ENCODE results near the gene ARID1A.
"Not testable (repeated sequence)": the region's sequence is repeated elsewhere in the genome, so short reads cannot be mapped to it uniquely, and the experiment has no call there.

Gene ARID1A

DNA sequence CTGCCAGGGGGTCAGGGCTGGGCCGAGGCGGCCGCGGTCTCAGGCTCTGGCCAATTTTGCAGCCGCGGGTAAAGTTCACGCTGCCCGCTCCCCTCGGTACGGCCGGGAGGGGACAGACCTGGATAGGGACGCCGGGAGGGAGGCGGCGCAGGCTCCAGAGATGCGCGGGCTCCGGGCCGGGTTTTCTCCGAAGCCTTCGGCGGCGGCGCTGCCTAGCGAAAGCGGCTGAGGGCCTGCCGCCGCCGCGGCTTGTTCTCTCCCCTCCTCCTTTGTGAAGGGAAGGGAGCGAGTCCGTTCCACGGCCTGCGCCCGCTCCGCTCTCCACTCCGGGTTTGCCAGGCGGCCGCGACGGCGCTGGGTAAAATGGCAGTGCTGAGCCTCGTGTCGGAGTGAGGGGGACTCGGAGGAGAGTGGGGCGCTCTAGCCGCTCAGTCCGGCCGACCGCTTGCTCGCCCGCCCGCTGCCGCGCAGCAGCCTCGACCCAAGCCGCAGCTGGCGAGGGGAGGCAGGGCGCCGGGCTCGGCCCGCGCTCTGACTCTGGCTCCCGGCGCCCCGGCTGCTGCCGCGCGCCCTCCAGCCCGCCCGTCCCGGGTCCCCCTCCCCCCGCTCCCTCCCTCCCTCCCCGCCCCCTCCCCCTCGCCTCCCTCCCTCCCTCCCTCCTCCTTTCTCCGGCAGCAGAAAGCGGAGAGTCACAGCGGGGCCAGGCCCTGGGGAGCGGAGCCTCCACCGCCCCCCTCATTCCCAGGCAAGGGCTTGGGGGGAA lies at the start of gene ARID1A:
ARID1A (plus strand) TSS at position 660 of the 763 bp plus-strand sequence. CDS start 389 bp downstream, outside the sequence.
- Histone ChIP-seq H3K4me1 (peaks cover 15% of the 10 kb centered on the region), H2AFZ (peak within 1 kb of the TSS; percentile 86), H3K4me2 (ENCODE audit: low read length) (peak within 1 kb of the TSS; percentile 81), H3K27ac (peak within 1 kb of the TSS; percentile 94), H3K9me3 (ENCODE audit: control insufficient read depth, low read length) (no peaks in the 10 kb centered on the region), H3K79me2 (peaks cover 4% of the 10 kb centered on the region), H3K9ac (peak within 1 kb of the TSS; percentile 72), H3K27me3 (ENCODE audit: control insufficient read depth, insufficient read depth, low read length) (no peaks in the 10 kb centered on the region), H3K4me3 (ENCODE audit: low read depth, low read length) (peak within 1 kb of the TSS; percentile 69), H3K36me3 (ENCODE audit: control insufficient read depth, insufficient read depth, low read length) (no peaks in the 10 kb centered on the region)
- no peak for TF ChIP-seq CTCF (IDR thresholded peaks at IDR 0.05)

GRCh38 chr1:26664802-26665201 lies 31.0 kb upstream of the ARID1A start:
- no peak overlapping the region for H3K4me3 ChIP-seq (ENCODE audit: low read depth, low read length)
- H3K27ac ChIP-seq: no peak overlapping the region
- H3K36me3 ChIP-seq (ENCODE audit: control insufficient read depth, insufficient read depth, low read length): no peaks in the 10 kb centered on the region
- H2AFZ ChIP-seq: no peak overlapping the region
- TF ChIP-seq CTCF (IDR thresholded peaks at IDR 0.05): no peak
- H3K4me1 ChIP-seq: no peaks in the 10 kb centered on the region
- H3K9ac ChIP-seq: no peak overlapping the region
- H3K4me2 ChIP-seq (ENCODE audit: low read length): no peak overlapping the region
- no peaks in the 10 kb centered on the region for H3K27me3 ChIP-seq (ENCODE audit: control insufficient read depth, insufficient read depth, low read length)
- H3K9me3 ChIP-seq (ENCODE audit: control insufficient read depth, low read length): no peaks in the 10 kb centered on the region
- H3K79me2 ChIP-seq: no peaks in the 10 kb centered on the region

- no peak overlapping the region for H3K9ac ChIP-seq
- TF ChIP-seq CTCF (IDR thresholded peaks at IDR 0.05): no peak
- H3K79me2 ChIP-seq: no peaks in the 10 kb centered on the region
- H3K9me3 ChIP-seq (ENCODE audit: control insufficient read depth, low read length): no peaks in the 10 kb centered on the region
- no peaks in the 10 kb centered on the region for H3K27me3 ChIP-seq (ENCODE audit: control insufficient read depth, insufficient read depth, low read length)
- H3K4me2 ChIP-seq (ENCODE audit: low read length): no peak overlapping the region
- H3K27ac ChIP-seq: no peak overlapping the region
- H3K4me3 ChIP-seq (ENCODE audit: low read depth, low read length): no peak overlapping the region
- no peak overlapping the region for H2AFZ ChIP-seq
- H3K36me3 ChIP-seq (ENCODE audit: control insufficient read depth, insufficient read depth, low read length): no peaks in the 10 kb centered on the region
- no peaks in the 10 kb centered on the region for H3K4me1 ChIP-seq
Measured at GRCh38 chr1:26666855-26667254, 29.0 kb upstream of the ARID1A start.

- H3K27me3 ChIP-seq (ENCODE audit: control insufficient read depth, insufficient read depth, low read length); H3K9me3 ChIP-seq (ENCODE audit: control insufficient read depth, low read length); H3K4me2 ChIP-seq (ENCODE audit: low read length); H3K4me1 ChIP-seq; H3K9ac ChIP-seq; H2AFZ ChIP-seq; H3K4me3 ChIP-seq (ENCODE audit: low read depth, low read length); H3K79me2 ChIP-seq; H3K27ac ChIP-seq; H3K36me3 ChIP-seq (ENCODE audit: control insufficient read depth, insufficient read depth, low read length): not testable (repeated sequence)
Measured at GRCh38 chr1:26668106-26668786, 27.6 kb upstream of the ARID1A start.

- no peaks in the 10 kb centered on the region for H3K9me3 ChIP-seq (ENCODE audit: control insufficient read depth, low read length)
- H3K27me3 ChIP-seq (ENCODE audit: control insufficient read depth, insufficient read depth, low read length): no peaks in the 10 kb centered on the region
- peak overlapping the region; percentile 43 for H3K4me3 ChIP-seq (ENCODE audit: low read depth, low read length)
- H3K36me3 ChIP-seq (ENCODE audit: control insufficient read depth, insufficient read depth, low read length): no peaks in the 10 kb centered on the region
- TF ChIP-seq CTCF (IDR thresholded peaks at IDR 0.05): peak; percentile 84
- no peak overlapping the region for H3K27ac ChIP-seq
- no peak overlapping the region for H3K9ac ChIP-seq
- peaks cover 2% of the 10 kb centered on the region for H3K4me1 ChIP-seq
- peak overlapping the region; percentile 64 for H3K4me2 ChIP-seq (ENCODE audit: low read length)
- H3K79me2 ChIP-seq: no peaks in the 10 kb centered on the region
- peak overlapping the region; percentile 74 for H2AFZ ChIP-seq
Measured at GRCh38 chr1:26677306-26678115, 18.3 kb upstream of the ARID1A start.
